ENCODE data around the gene GSTCD.

GSTCD gene

GRCh38 chr4:105895583-105896460 is 187.2 kb downstream of the GSTCD start:
- Histone ChIP-seq H3K36me3 (ENCODE audit: control insufficient read depth, insufficient read depth, low read length) (no peaks in the 10 kb centered on the region), H3K27ac (no peak overlapping the region), H3K4me2 (ENCODE audit: low read length) (peak overlapping the region; percentile 25), H3K4me1 (no peaks in the 10 kb centered on the region), H2AFZ (peak overlapping the region; percentile 50), H3K9me3 (ENCODE audit: control insufficient read depth, low read length) (no peaks in the 10 kb centered on the region), H3K27me3 (ENCODE audit: control insufficient read depth, insufficient read depth, low read length) (no peaks in the 10 kb centered on the region), H3K9ac (no peak overlapping the region), H3K4me3 (ENCODE audit: low read depth, low read length) (peak overlapping the region; percentile 15), H3K79me2 (no peaks in the 10 kb centered on the region)
- no peak for TF ChIP-seq CTCF (IDR thresholded peaks at IDR 0.05)

GRCh38 chr4:105896461-105896942 is 187.9 kb downstream of the GSTCD start:
- Histone ChIP-seq H3K27ac (no peak overlapping the region), H3K4me1 (no peaks in the 10 kb centered on the region), H3K36me3 (ENCODE audit: control insufficient read depth, insufficient read depth, low read length) (no peaks in the 10 kb centered on the region), H3K4me2 (ENCODE audit: low read length) (peak overlapping the region; percentile 25), H3K9ac (no peak overlapping the region), H3K9me3 (ENCODE audit: control insufficient read depth, low read length) (no peaks in the 10 kb centered on the region), H2AFZ (peak overlapping the region; percentile 50), H3K4me3 (ENCODE audit: low read depth, low read length) (peak overlapping the region; percentile 15), H3K79me2 (no peaks in the 10 kb centered on the region), H3K27me3 (ENCODE audit: control insufficient read depth, insufficient read depth, low read length) (no peaks in the 10 kb centered on the region)
- TF ChIP-seq CTCF (IDR thresholded peaks at IDR 0.05) = no peak

All from parathyroid adenoma (tissue), 2 donors.